HEK293T (cell line): ENCODE data around the gene ANKRD33B.

Source experiments
- ARNT ChIP-seq: fragments of 450-650 bp; IDR thresholded peaks from 2 replicates; pipeline ENCODE4 v1.6.1; 2017; ENCODE audit warnings: mild to moderate bottlenecking
- BHLHE40 ChIP-seq: fragments of 450-650 bp; IDR thresholded peaks from 2 replicates; pipeline ENCODE4 v1.6.1; 2016; ENCODE audit warnings: mild to moderate bottlenecking, moderate library complexity, borderline replicate concordance
- CTBP1 ChIP-seq: fragments of 450-650 bp; IDR thresholded peaks from 2 replicates; pipeline ENCODE4 v1.6.1; 2016; ENCODE audit warnings: borderline replicate concordance
- FOXA1 ChIP-seq: fragments of 450-650 bp; IDR thresholded peaks from 2 replicates; pipeline ENCODE4 v1.6.1; 2016; ENCODE audit warnings: mild to moderate bottlenecking
- FOXK2 ChIP-seq: fragments of 450-650 bp; IDR thresholded peaks from 2 replicates; pipeline ENCODE4 v1.6.1; 2016; ENCODE audit warnings: mild to moderate bottlenecking
- FOXM1 ChIP-seq: fragments of 450-650 bp; IDR thresholded peaks from 2 replicates; pipeline ENCODE4 v1.6.1; 2017; ENCODE audit warnings: mild to moderate bottlenecking, borderline replicate concordance
- HDGF ChIP-seq: fragments of 450-650 bp; IDR thresholded peaks from 2 replicates; pipeline ENCODE4 v1.6.1; 2017; ENCODE audit warnings: antibody characterized with exemption, borderline replicate concordance
- L3MBTL2 ChIP-seq: fragments of 450-650 bp; conservative IDR thresholded peaks from 2 replicates; pipeline ENCODE4 v1.6.1; 2016; ENCODE audit warnings: mild to moderate bottlenecking
- LEF1 ChIP-seq: fragments of 450-650 bp; IDR thresholded peaks from 2 replicates; pipeline ENCODE4 v1.6.1; 2017; ENCODE audit warnings: mild to moderate bottlenecking, borderline replicate concordance
- NFRKB ChIP-seq: fragments of 450-650 bp; IDR thresholded peaks from 2 replicates; pipeline ENCODE4 v1.6.1; 2016; ENCODE audit warnings: mild to moderate bottlenecking, moderate library complexity
- SP1 ChIP-seq: fragments of 450-650 bp; IDR thresholded peaks from 2 replicates; pipeline ENCODE4 v1.6.1; 2017
- SUZ12 ChIP-seq: fragments of 450-650 bp; IDR thresholded peaks from 2 replicates; pipeline ENCODE4 v1.6.1; 2016; ENCODE audit warnings: mild to moderate bottlenecking
- TARDBP ChIP-seq: fragments of 450-650 bp; IDR thresholded peaks from 2 replicates; pipeline ENCODE4 v1.6.1; 2016
- ZNF384 ChIP-seq: fragments of 450-650 bp; IDR thresholded peaks from 2 replicates; pipeline ENCODE4 v1.6.1; 2016

DNA sequence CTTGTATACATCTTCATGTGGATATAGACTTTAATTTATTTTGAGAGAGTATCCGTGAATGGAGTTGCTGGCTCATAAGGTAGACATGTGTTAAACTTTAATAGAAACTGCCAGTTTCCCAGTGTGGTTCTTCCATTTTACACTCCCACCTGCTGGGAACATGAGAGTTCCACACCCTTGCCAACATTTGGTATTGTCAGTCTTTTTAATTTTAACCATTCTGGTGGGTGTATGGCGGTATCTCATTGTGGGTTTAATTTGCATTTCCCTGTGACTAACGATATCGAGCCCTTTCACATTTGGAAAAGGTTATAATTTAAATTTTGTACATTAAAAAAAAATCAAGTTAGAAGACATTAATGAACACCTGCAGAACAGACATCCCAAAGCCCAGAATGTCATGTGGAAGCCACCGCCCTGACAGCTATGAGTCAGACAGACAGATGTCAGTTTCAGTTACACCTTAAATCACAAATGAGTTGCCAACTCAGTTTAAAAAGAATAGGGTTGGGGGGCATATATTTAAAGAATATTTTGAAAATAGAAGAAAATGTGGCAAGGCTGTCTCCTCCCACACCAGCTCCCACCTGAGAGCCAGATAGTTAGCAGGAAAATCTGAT is 36.9 kb downstream of the ANKRD33B start:
- no peak for TF ChIP-seq HDGF
- no peak for TF ChIP-seq FOXM1
- no peak for TF ChIP-seq BHLHE40
- no peak for TF ChIP-seq FOXA1
- no peak for TF ChIP-seq CTBP1
- TF ChIP-seq ARNT: no peak
- TF ChIP-seq SUZ12: no peak
- no peak for TF ChIP-seq L3MBTL2
- TF ChIP-seq LEF1: no peak
- TF ChIP-seq ZNF384: no peak
- TF ChIP-seq TARDBP: no peak
- TF ChIP-seq SP1: no peak
- no peak for TF ChIP-seq FOXK2
- no peak for TF ChIP-seq NFRKB
